ENCODE measurements around the gene TEX14. TPM values are rescaled to one million over a fixed set of nuclear protein-coding genes. Genes with fewer than 3 reads are reported as not detected.

Gene TEX14, protein sequence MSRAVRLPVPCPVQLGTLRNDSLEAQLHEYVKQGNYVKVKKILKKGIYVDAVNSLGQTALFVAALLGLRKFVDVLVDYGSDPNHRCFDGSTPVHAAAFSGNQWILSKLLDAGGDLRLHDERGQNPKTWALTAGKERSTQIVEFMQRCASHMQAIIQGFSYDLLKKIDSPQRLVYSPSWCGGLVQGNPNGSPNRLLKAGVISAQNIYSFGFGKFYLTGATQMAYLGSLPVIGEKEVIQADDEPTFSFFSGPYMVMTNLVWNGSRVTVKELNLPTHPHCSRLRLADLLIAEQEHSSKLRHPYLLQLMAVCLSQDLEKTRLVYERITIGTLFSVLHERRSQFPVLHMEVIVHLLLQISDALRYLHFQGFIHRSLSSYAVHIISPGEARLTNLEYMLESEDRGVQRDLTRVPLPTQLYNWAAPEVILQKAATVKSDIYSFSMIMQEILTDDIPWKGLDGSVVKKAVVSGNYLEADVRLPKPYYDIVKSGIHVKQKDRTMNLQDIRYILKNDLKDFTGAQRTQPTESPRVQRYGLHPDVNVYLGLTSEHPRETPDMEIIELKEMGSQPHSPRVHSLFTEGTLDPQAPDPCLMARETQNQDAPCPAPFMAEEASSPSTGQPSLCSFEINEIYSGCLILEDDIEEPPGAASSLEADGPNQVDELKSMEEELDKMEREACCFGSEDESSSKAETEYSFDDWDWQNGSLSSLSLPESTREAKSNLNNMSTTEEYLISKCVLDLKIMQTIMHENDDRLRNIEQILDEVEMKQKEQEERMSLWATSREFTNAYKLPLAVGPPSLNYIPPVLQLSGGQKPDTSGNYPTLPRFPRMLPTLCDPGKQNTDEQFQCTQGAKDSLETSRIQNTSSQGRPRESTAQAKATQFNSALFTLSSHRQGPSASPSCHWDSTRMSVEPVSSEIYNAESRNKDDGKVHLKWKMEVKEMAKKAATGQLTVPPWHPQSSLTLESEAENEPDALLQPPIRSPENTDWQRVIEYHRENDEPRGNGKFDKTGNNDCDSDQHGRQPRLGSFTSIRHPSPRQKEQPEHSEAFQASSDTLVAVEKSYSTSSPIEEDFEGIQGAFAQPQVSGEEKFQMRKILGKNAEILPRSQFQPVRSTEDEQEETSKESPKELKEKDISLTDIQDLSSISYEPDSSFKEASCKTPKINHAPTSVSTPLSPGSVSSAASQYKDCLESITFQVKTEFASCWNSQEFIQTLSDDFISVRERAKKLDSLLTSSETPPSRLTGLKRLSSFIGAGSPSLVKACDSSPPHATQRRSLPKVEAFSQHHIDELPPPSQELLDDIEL (N-terminal part only)
- under 1 TPM in 2 of 4 donors, not detected in 2; 0.26 to 0.44 TPM for total RNA-seq

DNA sequence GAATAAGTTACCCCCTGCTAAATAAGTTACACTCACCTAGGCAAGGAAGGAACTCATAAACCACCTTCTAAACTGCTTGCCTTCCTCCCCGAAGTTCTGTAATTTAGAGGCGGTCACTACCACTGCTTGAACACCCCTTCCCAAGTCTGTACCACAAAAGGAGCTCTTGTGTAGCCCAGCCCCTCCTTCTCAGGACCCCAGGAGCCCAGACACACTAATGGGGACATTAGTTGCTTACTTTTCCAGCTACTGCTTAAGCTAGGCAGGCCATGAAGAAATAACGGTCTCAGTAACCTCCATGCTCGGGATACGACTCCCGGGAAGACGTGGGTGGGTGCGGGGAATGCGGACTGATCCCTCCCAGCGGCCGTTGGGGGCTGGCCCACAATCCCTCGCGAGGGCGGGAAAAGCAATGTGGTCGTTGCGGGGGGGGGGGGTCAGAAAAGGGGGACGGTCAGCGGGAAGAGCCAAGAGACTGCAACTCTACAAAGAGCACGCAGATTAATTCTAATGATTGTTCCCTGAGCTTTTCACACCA is at the start of gene TEX14:
TEX14 (minus strand) TSS at position 345 of the 538 bp plus-strand sequence. CDS start 40,044 bp downstream, outside the sequence.
- peak within 1 kb of the TSS; percentile 46 for H3K4me3 ChIP-seq (ENCODE audit: low read depth, poor library complexity, severe bottlenecking)
- DNase-seq (ENCODE audit: low spot score in 2 of 2) = no peak
- WGBS, 2 donors = 92% methylated on average over 11 to 19 of the region's 19 CpGs
- intact Hi-C loops (cut with DNase I; ENCODE audit: low total_unique reads) = no loop called here
- TF ChIP-seq, protein P1, sequence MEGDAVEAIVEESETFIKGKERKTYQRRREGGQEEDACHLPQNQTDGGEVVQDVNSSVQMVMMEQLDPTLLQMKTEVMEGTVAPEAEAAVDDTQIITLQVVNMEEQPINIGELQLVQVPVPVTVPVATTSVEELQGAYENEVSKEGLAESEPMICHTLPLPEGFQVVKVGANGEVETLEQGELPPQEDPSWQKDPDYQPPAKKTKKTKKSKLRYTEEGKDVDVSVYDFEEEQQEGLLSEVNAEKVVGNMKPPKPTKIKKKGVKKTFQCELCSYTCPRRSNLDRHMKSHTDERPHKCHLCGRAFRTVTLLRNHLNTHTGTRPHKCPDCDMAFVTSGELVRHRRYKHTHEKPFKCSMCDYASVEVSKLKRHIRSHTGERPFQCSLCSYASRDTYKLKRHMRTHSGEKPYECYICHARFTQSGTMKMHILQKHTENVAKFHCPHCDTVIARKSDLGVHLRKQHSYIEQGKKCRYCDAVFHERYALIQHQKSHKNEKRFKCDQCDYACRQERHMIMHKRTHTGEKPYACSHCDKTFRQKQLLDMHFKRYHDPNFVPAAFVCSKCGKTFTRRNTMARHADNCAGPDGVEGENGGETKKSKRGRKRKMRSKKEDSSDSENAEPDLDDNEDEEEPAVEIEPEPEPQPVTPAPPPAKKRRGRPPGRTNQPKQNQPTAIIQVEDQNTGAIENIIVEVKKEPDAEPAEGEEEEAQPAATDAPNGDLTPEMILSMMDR (IDR thresholded peaks at IDR 0.05) = no peak
- no peak for TF ChIP-seq POLR2A (IDR thresholded peaks at IDR 0.05)

DNA sequence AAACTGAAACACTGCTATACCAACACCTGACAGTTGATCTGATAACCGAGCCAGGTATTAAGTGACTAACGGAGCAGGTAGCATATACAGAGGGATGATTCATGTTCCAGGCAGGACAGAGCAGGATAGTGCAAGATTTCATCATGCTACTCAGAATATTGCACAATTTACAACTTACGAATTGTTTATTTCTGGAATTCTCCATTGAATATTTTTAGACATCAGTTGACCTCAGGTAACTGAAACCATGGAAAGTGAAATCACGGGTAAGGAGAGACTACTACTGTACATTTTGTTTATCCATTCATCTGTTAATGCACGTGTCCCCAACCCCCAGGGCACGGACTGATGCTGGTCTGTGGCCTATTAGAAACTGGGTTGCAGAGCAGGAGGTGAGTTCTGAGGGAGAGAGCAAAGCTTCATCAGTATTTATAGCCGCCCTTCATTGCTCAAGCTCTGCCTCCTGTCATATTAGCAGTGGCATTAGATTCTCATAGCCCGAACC is 49.3 kb upstream of the TEX14 start:
- no peak overlapping the region for H3K4me3 ChIP-seq (ENCODE audit: low read depth, poor library complexity, severe bottlenecking)
- WGBS, 2 donors = 51 to 60% methylated on average over 8 of the region's 8 CpGs
- peak in 1 of 2 donors; percentile 28 for DNase-seq (ENCODE audit: low spot score in 2 of 2)
- intact Hi-C loops (cut with DNase I; ENCODE audit: low total_unique reads) = no loop called here
- TF ChIP-seq, protein P1 (IDR thresholded peaks at IDR 0.05) = no peak
- no peak for TF ChIP-seq POLR2A (IDR thresholded peaks at IDR 0.05)

DNA sequence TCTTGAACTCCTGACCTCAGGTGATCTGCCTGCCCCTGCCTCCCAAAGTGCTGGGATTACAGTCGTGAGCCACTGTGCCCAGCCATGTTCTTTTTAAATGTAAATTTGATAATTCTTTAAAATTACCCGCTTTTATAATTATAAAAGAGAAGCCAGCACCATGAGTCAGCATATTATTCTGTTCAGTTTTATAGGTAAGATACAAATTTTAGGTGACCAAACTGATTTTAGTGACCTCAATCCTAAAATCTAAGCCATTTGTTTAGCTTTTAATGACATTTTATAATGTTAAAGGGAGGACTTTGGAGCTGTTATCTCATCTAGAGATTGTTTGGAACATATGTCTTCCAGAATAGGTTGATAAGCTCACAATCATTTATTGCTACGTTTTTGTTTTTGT is 43.0 kb upstream of the TEX14 start:
- WGBS, 2 donors = 79 to 82% methylated on average over 3 of the region's 3 CpGs
- no peak for DNase-seq (ENCODE audit: low spot score in 2 of 2)
- intact Hi-C loops (cut with DNase I; ENCODE audit: low total_unique reads) = no loop called here

DNA sequence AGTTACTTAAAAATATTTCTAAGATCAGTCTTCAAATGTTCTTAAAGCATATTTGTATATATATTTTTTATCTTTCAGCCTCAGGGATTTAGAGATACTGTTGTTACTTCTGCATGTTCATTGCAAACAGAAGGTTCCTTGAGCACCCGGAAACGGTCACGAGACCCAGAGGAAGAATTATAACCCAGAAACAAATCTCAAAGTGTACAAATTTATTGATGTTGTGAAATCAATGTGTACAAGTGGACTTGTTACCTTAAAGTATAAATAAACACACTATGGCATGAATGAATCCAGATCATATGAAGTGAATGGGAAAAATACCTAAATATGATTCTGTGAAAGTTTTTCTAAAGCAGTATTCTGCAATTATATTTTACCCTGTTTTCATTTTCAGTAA is 42.2 kb upstream of the TEX14 start:
- TF ChIP-seq POLR2A (IDR thresholded peaks at IDR 0.05) = no peak
- TF ChIP-seq, protein P1 (IDR thresholded peaks at IDR 0.05) = no peak
- 94 to 95% methylated on average over 3 of the region's 3 CpGs for WGBS, 2 donors
- intact Hi-C loops (cut with DNase I; ENCODE audit: low total_unique reads) = no loop called here
- H3K4me3 ChIP-seq (ENCODE audit: low read depth, poor library complexity, severe bottlenecking) = no peak overlapping the region
- no peak for DNase-seq (ENCODE audit: low spot score in 2 of 2)

More for the DNA sequence above, 43.0 kb upstream of the TEX14 start:
- TF ChIP-seq, protein P1 (IDR thresholded peaks at IDR 0.05) = no peak
- no peak for TF ChIP-seq POLR2A (IDR thresholded peaks at IDR 0.05)
- H3K4me3 ChIP-seq (ENCODE audit: low read depth, poor library complexity, severe bottlenecking) = no peak overlapping the region

DNA sequence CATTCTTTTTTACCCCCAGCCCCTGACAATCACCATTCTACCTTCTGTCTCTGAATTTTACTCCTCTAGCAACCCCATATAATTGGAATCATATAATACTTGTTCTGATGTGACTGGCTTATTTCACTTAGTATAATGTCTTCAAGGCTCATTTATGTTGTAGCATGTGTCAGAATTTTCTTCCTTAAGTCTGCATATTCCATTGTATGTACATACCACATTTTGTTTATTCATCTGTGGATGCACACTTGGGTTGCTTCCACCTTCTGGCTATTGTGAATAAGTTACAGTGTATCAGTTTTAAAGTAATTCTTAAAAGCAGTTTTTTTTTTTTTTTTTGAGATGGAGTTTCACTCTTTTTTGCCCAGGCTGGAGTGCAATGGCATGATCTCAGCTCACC is 39.1 kb upstream of the TEX14 start:
- no peak for DNase-seq (ENCODE audit: low spot score in 2 of 2)
- TF ChIP-seq POLR2A (IDR thresholded peaks at IDR 0.05) = no peak
- TF ChIP-seq, protein P1 (IDR thresholded peaks at IDR 0.05) = no peak
- intact Hi-C loops (cut with DNase I; ENCODE audit: low total_unique reads) = no loop called here
- no peak overlapping the region for H3K4me3 ChIP-seq (ENCODE audit: low read depth, poor library complexity, severe bottlenecking)

All from lower leg skin (tissue), 4 donors.